H1 (cell line): Measurements from ENCODE around the gene LIF. TPM values are rescaled to one million over a fixed set of nuclear protein-coding genes. Genes with fewer than 3 reads are reported as not detected.

Experiments used
- CBX8 ChIP-seq: fragments of 300-800, 300-1000 bp; sonication (generic); IDR thresholded peaks from 2 replicates; pipeline ENCODE4 v1.7.1; 2016; ENCODE audit warnings: low read depth, low read length, borderline replicate concordance
- polyA plus RNA-seq, 7 experiments: library from polyadenylated mRNA; depleted of rRNA in 3 of 7; stranded (reverse) in 5 of 7; unstranded in 2 of 7; fragments of >200 nt in 5 of 7; fragments of 200-250 nt in 2 of 7; gene quantifications; 1 replicate in 5 of 7; 2 replicates in 1 of 7; 4 replicates in 1 of 7; pipeline versions ENCODE4 v1.2.1 to v1.2.3, GENCODE V29; 2011 to 2013; ENCODE audit warnings: missing spikeins in 2 of 7, mixed read lengths in 2 of 7
- total RNA-seq: library from RNA; stranded (reverse); fragmentation: NEBNext Ultra II Directional; extraction: Animal tissue kit (Norgen Biotek cat#: 25700); gene quantifications from 2 replicates; pipeline ENCODE4 v1.2.1, GENCODE V29; 2021

The LIF gene
- total and polyA plus RNA-seq, 2 of the 8 experiments (the other 6 are each of a cell fraction or from before 2014, with no cell fraction given) = 3.3 to 3.5 TPM

GRCh38 chr22:30266445-30267381 lies 20.2 kb upstream of the LIF start, which contains the start of gene OSM (continued):
- no peak for TF ChIP-seq CBX8
